Neural cell (in vitro differentiated cells): ENCODE measurements around the gene RORC. TPM values are rescaled to one million over a fixed set of nuclear protein-coding genes. Genes with fewer than 3 reads are reported as not detected.

Experiments
- H2AFZ ChIP-seq: fragments of 200-600, 300-800 bp; sonication (generic), shearing (Covaris generic); 2 replicates; pipeline ENCODE4 v1.6.0; 2014; ENCODE audit warnings: low read depth, mild to moderate bottlenecking, antibody characterized with exemption, low read length, moderate library complexity
- H3F3A ChIP-seq: fragments of 200-600 bp; shearing (Covaris generic); 2 replicates; pipeline ENCODE4 v1.6.1; 2016; ENCODE audit warnings: mild to moderate bottlenecking, moderate library complexity, mixed read lengths, antibody characterized with exemption, low read length; ENCODE audit not compliant: insufficient read depth, poor library complexity, severe bottlenecking
- H3K27ac ChIP-seq: fragments of 200-600, 300-800 bp; sonication (generic), shearing (Covaris generic); 2 replicates; pipeline ENCODE4 v1.5.1; 2014; ENCODE audit warnings: mild to moderate bottlenecking, low read length, moderate library complexity
- H3K27me3 ChIP-seq: fragments of 300-800, 200-600 bp; sonication (generic), shearing (Covaris generic); 2 replicates; pipeline ENCODE4 v1.6.0; 2014; ENCODE audit warnings: mild to moderate bottlenecking, low read depth, low read length, moderate library complexity; ENCODE audit not compliant: insufficient read depth
- H3K36me3 ChIP-seq: fragments of 300-800, 200-600 bp; sonication (generic), shearing (Covaris generic); 2 replicates; pipeline ENCODE4 v1.5.1; 2014; ENCODE audit warnings: mild to moderate bottlenecking, antibody characterized with exemption, low read length, moderate library complexity; ENCODE audit not compliant: insufficient read depth
- H3K4me2 ChIP-seq: fragments of 300-800, 200-600 bp; sonication (generic), shearing (Covaris generic); 2 replicates; pipeline ENCODE4 v1.6.0; 2014; ENCODE audit warnings: mild to moderate bottlenecking, low read length
- H3K4me3 ChIP-seq: fragments of 300-800, 200-600 bp; sonication (generic), shearing (Covaris generic); 2 replicates; pipeline ENCODE4 v1.5.1; 2014; ENCODE audit warnings: mild to moderate bottlenecking, low read length, moderate library complexity
- H3K79me2 ChIP-seq: fragments of 200-600 bp; shearing (Covaris generic); replicated peaks from 2 replicates; pipeline ENCODE4 v1.6.0; 2014; ENCODE audit warnings: mild to moderate bottlenecking, low read length, moderate library complexity; ENCODE audit not compliant: insufficient read depth
- H3K9ac ChIP-seq: fragments of 300-800, 200-600 bp; sonication (generic), shearing (Covaris generic); 2 replicates; pipeline ENCODE4 v1.6.1; 2016; ENCODE audit warnings: mild to moderate bottlenecking, low read length, mixed read lengths
- H3K9me2 ChIP-seq: fragments of 200-600 bp; shearing (Covaris generic); 2 replicates; pipeline ENCODE4 v1.6.1; 2016; ENCODE audit warnings: mild to moderate bottlenecking, low read length, mixed read lengths; ENCODE audit not compliant: insufficient read depth
- H3K9me3 ChIP-seq: fragments of 200-600, 300-800 bp; sonication (generic), shearing (Covaris generic); 2 replicates; pipeline ENCODE4 v1.6.1; 2016; ENCODE audit warnings: mild to moderate bottlenecking, mixed run types, low read length, moderate library complexity, mixed read lengths
- H4K20me1 ChIP-seq: fragments of 200-600 bp; shearing (Covaris generic); 2 replicates; pipeline ENCODE4 v1.6.1; 2016; ENCODE audit warnings: mild to moderate bottlenecking, mixed run types; ENCODE audit not compliant: insufficient read depth
- EP300 ChIP-seq: fragments of 450-650 bp; conservative IDR thresholded peaks from 2 replicates; pipeline ENCODE4 v1.6.1; 2014; ENCODE audit warnings: antibody characterized with exemption, mild to moderate bottlenecking, moderate library complexity; ENCODE audit not compliant: poor library complexity, severe bottlenecking
- EZH2 ChIP-seq: fragments of 200-600, 300-800 bp; shearing (Covaris generic), sonication (generic); IDR thresholded peaks from 2 replicates; pipeline ENCODE4 v1.6.1; 2014; ENCODE audit warnings: antibody characterized with exemption, low read length, borderline replicate concordance, mild to moderate bottlenecking; ENCODE audit not compliant: insufficient read depth, poor library complexity, severe bottlenecking
- MXI1 ChIP-seq: fragments of 450-650 bp; conservative IDR thresholded peaks from 2 replicates; pipeline ENCODE4 v1.6.1; 2014; ENCODE audit warnings: antibody characterized with exemption, mild to moderate bottlenecking; ENCODE audit not compliant: poor library complexity, severe bottlenecking
- POLR2AphosphoS5 ChIP-seq: IDR thresholded peaks from 2 replicates; pipeline ENCODE4 v1.6.1; 2012
- RAD21 ChIP-seq: fragments of 450-650 bp; conservative IDR thresholded peaks from 2 replicates; pipeline ENCODE4 v1.6.1; 2014; ENCODE audit warnings: antibody characterized with exemption, mild to moderate bottlenecking, moderate library complexity
- SMC3 ChIP-seq: fragments of 450-650 bp; conservative IDR thresholded peaks from 2 replicates; pipeline ENCODE4 v1.6.1; 2014; ENCODE audit warnings: antibody characterized with exemption, mild to moderate bottlenecking, moderate library complexity; ENCODE audit not compliant: poor library complexity
- TAF1 ChIP-seq: IDR thresholded peaks from 2 replicates; pipeline ENCODE4 v1.6.1; 2012; ENCODE audit warnings: low read depth
- polyA plus RNA-seq: library from polyadenylated mRNA; depleted of rRNA; stranded (reverse); fragments of >200 nt; gene quantifications from 2 replicates; pipeline ENCODE4 v1.2.3, GENCODE V29; 2014
- TF ChIP-seq, protein P1 (sequence below): IDR thresholded peaks from 2 replicates; pipeline ENCODE4 v1.6.1; 2012; ENCODE audit warnings: borderline replicate concordance
- TF ChIP-seq, protein P2 (sequence below): fragments of 450-650 bp; IDR thresholded peaks from 2 replicates; pipeline ENCODE4 v1.5.1; 2014; ENCODE audit warnings: antibody characterized with exemption, mild to moderate bottlenecking, moderate library complexity; ENCODE audit not compliant: poor library complexity, severe bottlenecking

RORC gene
- polyA plus RNA-seq, 1 donor from 2014 or later, result 0.45 TPM

DNA sequence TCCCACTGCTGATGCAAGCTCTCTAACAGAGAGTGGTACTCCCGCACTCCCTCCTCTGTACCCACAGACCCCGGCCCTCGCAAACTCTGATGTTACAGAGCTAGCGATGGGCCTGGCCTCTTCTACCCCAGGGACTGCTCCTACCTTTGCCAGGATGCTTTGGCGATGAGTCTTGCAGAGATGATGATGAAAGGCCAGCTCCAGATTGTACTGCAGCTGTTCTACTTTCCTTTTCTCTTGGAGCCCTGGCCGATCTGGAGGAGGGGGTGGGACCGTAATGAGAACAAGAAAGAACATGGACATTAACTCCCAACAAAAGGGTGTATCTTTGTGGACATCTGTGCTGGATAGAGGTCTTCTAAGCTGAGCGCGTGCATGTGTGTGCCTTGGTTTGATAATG is 20.4 kb downstream of the RORC start:
- H3F3A ChIP-seq, result no peaks in the 10 kb centered on the region
- H3K27ac ChIP-seq, result no peak overlapping the region
- no peak overlapping the region for H3K9ac ChIP-seq
- no peaks in the 10 kb centered on the region for H3K9me2 ChIP-seq
- TF ChIP-seq, protein P1, sequence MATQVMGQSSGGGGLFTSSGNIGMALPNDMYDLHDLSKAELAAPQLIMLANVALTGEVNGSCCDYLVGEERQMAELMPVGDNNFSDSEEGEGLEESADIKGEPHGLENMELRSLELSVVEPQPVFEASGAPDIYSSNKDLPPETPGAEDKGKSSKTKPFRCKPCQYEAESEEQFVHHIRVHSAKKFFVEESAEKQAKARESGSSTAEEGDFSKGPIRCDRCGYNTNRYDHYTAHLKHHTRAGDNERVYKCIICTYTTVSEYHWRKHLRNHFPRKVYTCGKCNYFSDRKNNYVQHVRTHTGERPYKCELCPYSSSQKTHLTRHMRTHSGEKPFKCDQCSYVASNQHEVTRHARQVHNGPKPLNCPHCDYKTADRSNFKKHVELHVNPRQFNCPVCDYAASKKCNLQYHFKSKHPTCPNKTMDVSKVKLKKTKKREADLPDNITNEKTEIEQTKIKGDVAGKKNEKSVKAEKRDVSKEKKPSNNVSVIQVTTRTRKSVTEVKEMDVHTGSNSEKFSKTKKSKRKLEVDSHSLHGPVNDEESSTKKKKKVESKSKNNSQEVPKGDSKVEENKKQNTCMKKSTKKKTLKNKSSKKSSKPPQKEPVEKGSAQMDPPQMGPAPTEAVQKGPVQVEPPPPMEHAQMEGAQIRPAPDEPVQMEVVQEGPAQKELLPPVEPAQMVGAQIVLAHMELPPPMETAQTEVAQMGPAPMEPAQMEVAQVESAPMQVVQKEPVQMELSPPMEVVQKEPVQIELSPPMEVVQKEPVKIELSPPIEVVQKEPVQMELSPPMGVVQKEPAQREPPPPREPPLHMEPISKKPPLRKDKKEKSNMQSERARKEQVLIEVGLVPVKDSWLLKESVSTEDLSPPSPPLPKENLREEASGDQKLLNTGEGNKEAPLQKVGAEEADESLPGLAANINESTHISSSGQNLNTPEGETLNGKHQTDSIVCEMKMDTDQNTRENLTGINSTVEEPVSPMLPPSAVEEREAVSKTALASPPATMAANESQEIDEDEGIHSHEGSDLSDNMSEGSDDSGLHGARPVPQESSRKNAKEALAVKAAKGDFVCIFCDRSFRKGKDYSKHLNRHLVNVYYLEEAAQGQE, result no peak
- no peak for TF ChIP-seq MXI1
- TF ChIP-seq EZH2, result no peak
- TF ChIP-seq EP300, result no peak
- no peak for TF ChIP-seq RAD21
- TF ChIP-seq POLR2AphosphoS5, result no peak
- TF ChIP-seq SMC3, result no peak
- TF ChIP-seq, protein P2, sequence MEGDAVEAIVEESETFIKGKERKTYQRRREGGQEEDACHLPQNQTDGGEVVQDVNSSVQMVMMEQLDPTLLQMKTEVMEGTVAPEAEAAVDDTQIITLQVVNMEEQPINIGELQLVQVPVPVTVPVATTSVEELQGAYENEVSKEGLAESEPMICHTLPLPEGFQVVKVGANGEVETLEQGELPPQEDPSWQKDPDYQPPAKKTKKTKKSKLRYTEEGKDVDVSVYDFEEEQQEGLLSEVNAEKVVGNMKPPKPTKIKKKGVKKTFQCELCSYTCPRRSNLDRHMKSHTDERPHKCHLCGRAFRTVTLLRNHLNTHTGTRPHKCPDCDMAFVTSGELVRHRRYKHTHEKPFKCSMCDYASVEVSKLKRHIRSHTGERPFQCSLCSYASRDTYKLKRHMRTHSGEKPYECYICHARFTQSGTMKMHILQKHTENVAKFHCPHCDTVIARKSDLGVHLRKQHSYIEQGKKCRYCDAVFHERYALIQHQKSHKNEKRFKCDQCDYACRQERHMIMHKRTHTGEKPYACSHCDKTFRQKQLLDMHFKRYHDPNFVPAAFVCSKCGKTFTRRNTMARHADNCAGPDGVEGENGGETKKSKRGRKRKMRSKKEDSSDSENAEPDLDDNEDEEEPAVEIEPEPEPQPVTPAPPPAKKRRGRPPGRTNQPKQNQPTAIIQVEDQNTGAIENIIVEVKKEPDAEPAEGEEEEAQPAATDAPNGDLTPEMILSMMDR, result no peak
- no peak for TF ChIP-seq TAF1
- H3K4me3 ChIP-seq, result no peak overlapping the region
- no peaks in the 10 kb centered on the region for H4K20me1 ChIP-seq
- H3K79me2 ChIP-seq, result no peaks in the 10 kb centered on the region
- H3K27me3 ChIP-seq, result no peaks in the 10 kb centered on the region
- H3K36me3 ChIP-seq, result no peaks in the 10 kb centered on the region
- no peak overlapping the region for H2AFZ ChIP-seq
- H3K4me2 ChIP-seq, result no peak overlapping the region
- H3K9me3 ChIP-seq, result no peaks in the 10 kb centered on the region

- no peaks in the 10 kb centered on the region for H3K9me2 ChIP-seq
- H3K36me3 ChIP-seq, result no peaks in the 10 kb centered on the region
- no peaks in the 10 kb centered on the region for H3F3A ChIP-seq
- no peak overlapping the region for H3K4me2 ChIP-seq
- H3K9ac ChIP-seq, result no peak overlapping the region
- TF ChIP-seq SMC3 (no peak), EP300 (no peak)
- TF ChIP-seq, protein P2, result no peak
- H3K27ac ChIP-seq, result no peak overlapping the region
- H3K9me3 ChIP-seq, result no peaks in the 10 kb centered on the region
- no peaks in the 10 kb centered on the region for H4K20me1 ChIP-seq
- no peaks in the 10 kb centered on the region for H3K27me3 ChIP-seq
- H3K4me3 ChIP-seq, result no peak overlapping the region
- no peaks in the 10 kb centered on the region for H3K79me2 ChIP-seq
- H2AFZ ChIP-seq, result no peak overlapping the region
Measured at GRCh38 chr1:151809985-151810556, 21.5 kb downstream of the RORC start.
